ENCODE measurements around the gene C1orf74.

The C1orf74 gene

DNA sequence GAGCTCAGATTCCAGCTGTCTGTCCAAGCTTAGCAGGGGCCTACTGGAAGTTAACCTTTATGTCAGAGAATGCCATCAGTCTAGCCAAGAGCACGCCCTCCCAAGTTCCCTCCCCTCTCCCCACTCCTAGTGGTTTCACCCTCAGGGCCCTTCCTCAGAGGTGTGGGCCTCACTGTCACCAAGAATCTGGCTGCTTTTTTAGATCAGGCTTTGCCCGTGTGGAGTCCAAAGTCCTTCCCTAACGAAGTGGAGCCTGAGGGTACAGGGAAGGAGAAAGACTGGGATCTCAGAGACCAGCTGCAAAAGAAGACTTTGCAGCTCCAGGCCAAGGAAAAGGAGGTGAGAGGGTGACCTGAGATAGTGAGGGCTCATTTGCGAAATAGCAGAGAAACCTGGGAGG lies 4.1 kb downstream of the C1orf74 start:
- Histone ChIP-seq H3K27me3 (ENCODE audit: control insufficient read depth, insufficient read depth, low read length) (no peaks in the 10 kb centered on the region), H3K4me3 (ENCODE audit: low read length) (no peak overlapping the region), H3K36me3 (ENCODE audit: control insufficient read depth, insufficient read depth, low read length) (no peaks in the 10 kb centered on the region), H3K9ac (ENCODE audit: low read length) (no peak overlapping the region), H3K4me1 (ENCODE audit: control insufficient read depth, insufficient read depth, low read length) (peaks cover 21% of the 10 kb centered on the region), H3K9me3 (ENCODE audit: control insufficient read depth, low read length) (no peaks in the 10 kb centered on the region)

DNA sequence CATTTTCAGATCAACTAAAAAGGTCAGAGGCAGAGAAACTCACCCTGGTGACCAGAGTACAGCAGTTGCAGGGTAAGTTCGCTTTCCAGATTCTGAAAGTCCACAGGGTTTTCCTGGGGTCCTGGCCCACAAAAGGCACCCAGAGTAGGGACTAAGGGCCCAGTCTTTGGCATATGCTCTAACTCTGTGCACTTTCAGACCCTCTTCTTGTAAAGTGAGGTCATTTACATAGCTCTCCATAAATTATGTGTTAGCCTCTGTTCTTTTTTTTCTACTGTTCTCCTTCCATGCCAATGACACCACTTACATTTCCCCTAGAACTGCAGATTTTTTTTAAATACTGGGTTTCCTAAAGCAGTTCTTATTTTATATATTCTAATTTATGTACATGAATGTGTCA lies 6.3 kb downstream of the C1orf74 start:
- no peak overlapping the region for H3K9ac ChIP-seq (ENCODE audit: low read length)
- H3K36me3 ChIP-seq (ENCODE audit: control insufficient read depth, insufficient read depth, low read length) = no peaks in the 10 kb centered on the region
- peaks cover 7% of the 10 kb centered on the region for H3K4me1 ChIP-seq (ENCODE audit: control insufficient read depth, insufficient read depth, low read length)

DNA sequence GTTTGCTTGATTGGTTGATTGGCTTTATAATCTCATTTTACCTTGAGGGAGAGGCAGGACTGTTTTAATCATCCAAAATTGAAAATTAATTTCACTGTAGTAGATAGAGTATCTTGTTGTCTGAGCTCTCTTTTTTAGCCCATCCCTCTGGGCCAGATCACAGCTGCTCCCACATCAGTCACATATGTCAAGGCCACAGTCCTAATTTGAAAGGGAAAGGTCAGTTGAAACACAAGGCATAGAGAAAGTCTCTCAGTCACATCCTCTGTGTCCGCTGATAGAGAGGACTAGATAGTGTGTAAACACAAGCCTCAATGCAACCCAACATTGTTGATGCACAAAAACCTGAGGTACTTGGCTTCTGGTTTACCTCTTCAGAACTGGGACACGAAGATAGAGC lies 6.8 kb downstream of the C1orf74 start:
- H3K4me1 ChIP-seq (ENCODE audit: control insufficient read depth, insufficient read depth, low read length) = peaks cover 7% of the 10 kb centered on the region
- H3K9me3 ChIP-seq (ENCODE audit: control insufficient read depth, low read length) = no peaks in the 10 kb centered on the region
- H3K4me3 ChIP-seq (ENCODE audit: low read length) = no peak overlapping the region
- H3K27me3 ChIP-seq (ENCODE audit: control insufficient read depth, insufficient read depth, low read length) = no peaks in the 10 kb centered on the region
- H3K9ac ChIP-seq (ENCODE audit: low read length) = no peak overlapping the region
- H3K36me3 ChIP-seq (ENCODE audit: control insufficient read depth, insufficient read depth, low read length) = no peaks in the 10 kb centered on the region

More for the DNA sequence above, 6.3 kb downstream of the C1orf74 start:
- Histone ChIP-seq H3K9me3 (ENCODE audit: control insufficient read depth, low read length) (no peaks in the 10 kb centered on the region), H3K4me3 (ENCODE audit: low read length) (no peak overlapping the region), H3K27me3 (ENCODE audit: control insufficient read depth, insufficient read depth, low read length) (no peaks in the 10 kb centered on the region)

DNA sequence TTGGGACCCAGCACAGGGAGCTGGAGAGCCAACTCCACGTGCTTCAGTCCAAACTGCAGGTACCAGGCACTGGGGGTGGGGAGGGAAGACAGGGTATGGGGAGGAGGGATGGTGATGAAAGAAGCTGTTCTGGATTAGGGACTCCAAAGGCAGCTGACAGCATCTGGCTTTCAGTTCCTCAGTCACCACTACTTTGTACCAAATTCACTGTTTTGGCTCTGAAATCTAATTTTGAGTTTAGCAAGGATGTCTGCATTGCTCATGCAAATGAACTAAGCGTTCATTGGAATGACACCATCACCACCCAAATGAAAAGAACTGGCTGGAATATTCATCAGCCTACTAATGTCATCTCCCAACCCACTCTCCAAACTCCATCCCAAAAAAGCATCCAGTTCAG lies 8.7 kb downstream of the C1orf74 start:
- no peak overlapping the region for H3K9ac ChIP-seq (ENCODE audit: low read length)
- no peaks in the 10 kb centered on the region for H3K27me3 ChIP-seq (ENCODE audit: control insufficient read depth, insufficient read depth, low read length)

DNA sequence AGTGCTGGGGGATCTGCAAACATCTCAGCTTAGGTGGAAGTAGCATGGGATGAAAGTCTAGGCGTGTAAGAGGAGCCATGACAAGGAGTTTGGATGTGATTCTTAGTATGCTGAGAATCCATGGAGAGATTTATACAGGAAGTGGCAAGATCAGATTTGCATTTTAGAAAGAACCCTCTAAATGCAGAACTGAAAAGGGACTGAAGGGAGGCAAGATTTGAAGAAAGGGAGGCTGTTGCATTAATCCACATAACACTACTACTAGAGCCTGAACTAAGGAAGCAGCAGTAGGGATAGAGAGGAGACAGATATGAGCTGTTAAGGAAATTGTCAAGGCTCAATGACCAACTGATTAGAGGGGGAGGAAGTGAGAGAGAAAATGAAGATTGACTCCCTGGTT lies 9.8 kb downstream of the C1orf74 start:
- Histone ChIP-seq H3K4me1 (ENCODE audit: control insufficient read depth, insufficient read depth, low read length) (peaks cover 1% of the 10 kb centered on the region), H3K36me3 (ENCODE audit: control insufficient read depth, insufficient read depth, low read length) (no peaks in the 10 kb centered on the region), H3K9me3 (ENCODE audit: control insufficient read depth, low read length) (no peaks in the 10 kb centered on the region), H3K9ac (ENCODE audit: low read length) (no peak overlapping the region), H3K4me3 (ENCODE audit: low read length) (no peak overlapping the region), H3K27me3 (ENCODE audit: control insufficient read depth, insufficient read depth, low read length) (no peaks in the 10 kb centered on the region)

More for the DNA sequence above, 8.7 kb downstream of the C1orf74 start:
- Histone ChIP-seq H3K4me1 (ENCODE audit: control insufficient read depth, insufficient read depth, low read length) (peaks cover 7% of the 10 kb centered on the region), H3K36me3 (ENCODE audit: control insufficient read depth, insufficient read depth, low read length) (no peaks in the 10 kb centered on the region), H3K9me3 (ENCODE audit: control insufficient read depth, low read length) (no peaks in the 10 kb centered on the region), H3K4me3 (ENCODE audit: low read length) (no peak overlapping the region)

DNA sequence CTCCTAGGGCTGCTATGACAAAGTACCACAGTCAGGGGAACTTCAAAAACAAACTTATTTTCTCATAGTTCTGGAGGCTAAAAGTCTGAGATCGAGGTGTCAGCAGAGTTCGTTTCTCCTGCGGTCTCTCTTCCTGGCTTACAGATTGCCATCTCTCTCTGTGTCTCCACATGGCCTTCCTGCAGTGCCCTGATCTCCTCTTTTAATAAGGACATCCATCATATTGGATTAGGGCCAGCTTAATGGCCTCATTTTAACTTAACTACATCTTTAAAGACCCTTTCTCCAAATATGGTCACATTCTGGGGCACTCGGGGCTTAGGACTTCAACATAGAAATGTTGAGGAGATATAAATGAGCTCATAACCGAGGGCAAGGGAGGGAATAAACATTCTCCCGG lies 12.2 kb downstream of the C1orf74 start:
- no peaks in the 10 kb centered on the region for H3K36me3 ChIP-seq (ENCODE audit: control insufficient read depth, insufficient read depth, low read length)
- no peak overlapping the region for H3K4me3 ChIP-seq (ENCODE audit: low read length)
- H3K9me3 ChIP-seq (ENCODE audit: control insufficient read depth, low read length) = no peaks in the 10 kb centered on the region
- no peaks in the 10 kb centered on the region for H3K27me3 ChIP-seq (ENCODE audit: control insufficient read depth, insufficient read depth, low read length)
- H3K4me1 ChIP-seq (ENCODE audit: control insufficient read depth, insufficient read depth, low read length) = peaks cover 9% of the 10 kb centered on the region
- H3K9ac ChIP-seq (ENCODE audit: low read length) = no peak overlapping the region

DNA sequence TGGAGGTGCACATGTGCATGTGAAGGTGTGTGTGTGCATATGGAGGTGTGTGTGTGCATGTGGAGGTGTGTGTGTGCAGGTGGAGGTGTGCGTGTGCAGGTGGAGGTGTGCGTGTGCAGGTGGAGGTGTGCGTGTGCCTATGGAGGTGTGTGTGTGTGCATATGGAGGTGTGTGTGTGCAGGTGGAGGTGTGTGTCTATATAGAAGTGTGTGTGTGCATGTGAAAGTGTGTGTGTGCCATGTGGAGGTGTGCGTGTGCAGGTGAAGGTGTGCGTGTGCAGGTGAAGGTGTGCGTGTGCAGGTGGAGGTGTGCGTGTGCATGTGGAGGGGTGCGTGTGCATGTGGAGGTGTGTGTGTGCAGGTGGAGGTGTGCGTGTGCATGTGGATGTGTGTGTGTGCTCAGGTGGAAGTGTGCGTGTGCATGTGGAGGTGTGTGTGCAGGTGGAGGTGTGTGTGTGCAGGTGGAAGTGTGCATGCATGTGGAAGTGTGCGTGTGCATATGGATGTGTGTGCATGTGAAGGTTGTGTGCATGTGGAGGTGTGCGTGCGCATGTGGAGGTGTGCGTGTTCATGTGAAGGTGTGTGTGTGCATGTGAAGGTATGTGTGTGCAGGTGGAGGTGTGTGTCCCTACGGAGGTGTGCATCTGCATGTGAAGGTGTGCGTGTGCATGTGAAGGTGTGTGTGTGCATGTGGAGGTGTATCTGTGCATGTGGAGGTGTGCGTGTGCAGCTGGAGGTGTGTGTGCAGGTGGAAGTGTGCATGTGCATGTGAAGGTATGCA lies 13.5 kb downstream of the C1orf74 start:
- Histone ChIP-seq H3K9me3 (ENCODE audit: control insufficient read depth, low read length) (no peaks in the 10 kb centered on the region), H3K4me1 (ENCODE audit: control insufficient read depth, insufficient read depth, low read length) (peaks cover 9% of the 10 kb centered on the region), H3K9ac (ENCODE audit: low read length) (no peak overlapping the region), H3K36me3 (ENCODE audit: control insufficient read depth, insufficient read depth, low read length) (no peaks in the 10 kb centered on the region), H3K4me3 (ENCODE audit: low read length) (no peak overlapping the region), H3K27me3 (ENCODE audit: control insufficient read depth, insufficient read depth, low read length) (no peaks in the 10 kb centered on the region)

DNA sequence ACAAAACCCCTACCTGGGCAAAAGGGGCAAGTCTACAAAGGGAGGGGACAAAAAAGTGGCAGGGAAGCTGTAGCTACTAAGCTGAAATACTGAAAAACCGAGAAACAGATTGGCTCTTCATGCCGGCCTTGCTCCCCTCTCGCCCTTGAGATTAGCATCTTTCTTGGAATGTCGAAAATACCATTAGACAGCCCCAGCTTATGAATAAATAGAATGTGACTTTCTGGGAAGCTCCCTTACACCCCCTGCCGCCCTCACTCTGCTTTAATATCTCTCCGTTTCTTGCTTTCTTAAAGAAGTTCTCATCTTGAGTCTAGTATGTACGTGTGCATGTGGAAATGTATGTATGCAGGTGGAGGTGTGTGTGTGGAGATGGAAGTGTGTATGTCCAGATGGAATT lies 14.4 kb downstream of the C1orf74 start:
- H3K4me1 ChIP-seq (ENCODE audit: control insufficient read depth, insufficient read depth, low read length) = peaks cover 9% of the 10 kb centered on the region
- H3K9ac ChIP-seq (ENCODE audit: low read length) = no peak overlapping the region

DNA sequence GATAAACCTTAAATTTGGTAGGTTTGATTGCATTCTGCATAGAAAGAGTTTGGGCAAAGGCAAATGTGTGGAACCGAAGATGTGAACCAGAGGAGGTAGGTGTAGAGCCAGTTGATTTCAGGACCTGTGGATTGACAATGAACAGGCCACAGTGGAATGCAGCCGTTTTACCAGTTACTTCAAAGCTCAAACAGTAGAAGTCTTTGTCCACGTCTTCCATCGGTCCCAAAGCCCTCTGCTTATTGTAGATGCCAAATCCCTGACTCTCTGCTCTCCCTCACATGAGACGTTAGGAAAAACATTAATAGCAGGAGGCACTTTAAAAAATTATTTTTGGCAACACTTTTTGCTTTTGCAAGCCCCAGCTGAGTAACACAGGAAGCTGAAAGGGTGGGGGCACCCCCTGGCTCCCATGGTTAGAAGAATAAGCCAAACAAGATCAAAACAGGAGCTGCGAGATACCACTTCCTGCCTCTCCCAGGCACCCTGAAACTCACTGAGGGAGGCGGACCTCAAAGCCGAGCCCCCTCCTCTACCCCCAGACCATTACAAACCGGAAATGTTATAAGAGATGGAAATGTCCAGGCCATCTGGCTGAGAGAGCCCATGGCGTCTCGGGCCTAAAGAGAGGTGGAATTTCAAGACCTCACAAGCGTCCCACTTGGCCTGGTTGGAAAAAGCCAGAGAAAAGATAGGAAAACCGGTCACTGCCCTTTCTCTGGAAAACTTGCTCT lies 15.0 kb downstream of the C1orf74 start:
- Histone ChIP-seq H3K4me1 (ENCODE audit: control insufficient read depth, insufficient read depth, low read length) (peaks cover 9% of the 10 kb centered on the region), H3K36me3 (ENCODE audit: control insufficient read depth, insufficient read depth, low read length) (no peaks in the 10 kb centered on the region), H3K27me3 (ENCODE audit: control insufficient read depth, insufficient read depth, low read length) (no peaks in the 10 kb centered on the region), H3K9ac (ENCODE audit: low read length) (no peak overlapping the region), H3K9me3 (ENCODE audit: control insufficient read depth, low read length) (no peaks in the 10 kb centered on the region), H3K4me3 (ENCODE audit: low read length) (no peak overlapping the region)

More for the DNA sequence above, 14.4 kb downstream of the C1orf74 start:
- Histone ChIP-seq H3K9me3 (ENCODE audit: control insufficient read depth, low read length) (no peaks in the 10 kb centered on the region), H3K36me3 (ENCODE audit: control insufficient read depth, insufficient read depth, low read length) (no peaks in the 10 kb centered on the region), H3K27me3 (ENCODE audit: control insufficient read depth, insufficient read depth, low read length) (no peaks in the 10 kb centered on the region), H3K4me3 (ENCODE audit: low read length) (no peak overlapping the region)

DNA sequence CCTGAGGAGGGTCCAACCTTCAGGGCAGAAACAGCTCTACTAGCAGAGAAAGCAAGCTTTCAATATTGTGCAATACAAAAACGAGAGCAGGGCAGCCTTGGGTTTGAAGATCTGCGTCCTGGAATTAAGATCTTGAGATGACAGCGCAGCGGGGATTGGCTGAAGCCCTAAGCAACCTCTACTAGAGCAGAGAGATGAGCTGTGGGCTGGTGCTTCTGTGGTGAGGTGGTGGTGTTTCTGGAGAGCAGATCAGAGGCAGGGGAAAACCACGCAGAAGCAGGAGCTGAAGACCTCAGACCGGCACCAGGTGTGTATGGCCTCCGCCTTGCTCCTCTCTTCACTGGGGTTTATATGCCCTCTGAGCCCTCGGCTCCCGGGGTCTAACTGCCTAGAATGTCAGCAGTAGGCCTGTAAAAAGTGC lies 16.0 kb downstream of the C1orf74 start:
- H3K4me1 ChIP-seq (ENCODE audit: control insufficient read depth, insufficient read depth, low read length) = peaks cover 9% of the 10 kb centered on the region

DNA sequence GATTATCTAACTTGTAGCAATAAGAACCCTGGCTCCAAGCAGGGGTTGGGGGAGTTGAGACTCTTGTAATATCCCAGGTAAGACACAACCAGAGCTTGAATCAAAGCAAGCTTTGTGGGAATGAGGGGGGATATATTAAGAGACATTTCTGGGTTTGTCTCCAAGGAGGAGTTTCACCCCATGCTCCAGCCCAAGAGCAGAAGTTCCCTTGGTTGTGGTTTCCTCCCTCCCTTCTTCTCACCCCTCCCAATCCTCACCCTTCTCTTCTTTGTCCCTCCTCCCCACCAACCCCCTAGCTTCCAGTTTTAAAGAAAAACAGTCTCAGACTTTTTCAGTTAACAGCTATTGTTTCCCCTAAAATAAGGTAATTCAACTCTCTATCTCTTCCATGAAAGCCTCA lies 16.7 kb downstream of the C1orf74 start:
- Histone ChIP-seq H3K4me1 (ENCODE audit: control insufficient read depth, insufficient read depth, low read length) (peaks cover 9% of the 10 kb centered on the region), H3K27me3 (ENCODE audit: control insufficient read depth, insufficient read depth, low read length) (no peaks in the 10 kb centered on the region), H3K36me3 (ENCODE audit: control insufficient read depth, insufficient read depth, low read length) (no peaks in the 10 kb centered on the region), H3K9me3 (ENCODE audit: control insufficient read depth, low read length) (no peaks in the 10 kb centered on the region), H3K9ac (ENCODE audit: low read length) (no peak overlapping the region), H3K4me3 (ENCODE audit: low read length) (no peak overlapping the region)

More for the DNA sequence above, 16.0 kb downstream of the C1orf74 start:
- no peaks in the 10 kb centered on the region for H3K9me3 ChIP-seq (ENCODE audit: control insufficient read depth, low read length)
- H3K27me3 ChIP-seq (ENCODE audit: control insufficient read depth, insufficient read depth, low read length) = no peaks in the 10 kb centered on the region
- no peaks in the 10 kb centered on the region for H3K36me3 ChIP-seq (ENCODE audit: control insufficient read depth, insufficient read depth, low read length)
- H3K9ac ChIP-seq (ENCODE audit: low read length) = no peak overlapping the region
- no peak overlapping the region for H3K4me3 ChIP-seq (ENCODE audit: low read length)

DNA sequence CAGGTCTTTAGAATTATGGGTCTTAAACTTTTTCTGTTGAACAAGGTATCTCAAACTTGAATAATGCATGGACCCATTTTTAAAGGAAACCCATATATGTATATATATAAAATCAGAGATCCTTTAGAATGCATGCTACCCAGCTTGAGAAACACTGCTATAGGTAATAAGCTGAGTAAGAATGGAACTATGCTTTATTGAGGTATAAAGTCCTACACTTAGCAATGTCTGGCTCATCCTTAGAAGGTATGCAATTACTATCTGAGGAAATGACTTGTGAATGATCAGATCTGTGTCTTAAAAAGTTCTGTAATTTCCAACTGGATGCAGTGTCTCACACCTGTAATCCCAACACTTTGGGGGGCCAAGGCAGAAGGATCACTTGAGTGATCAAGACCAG lies 17.3 kb downstream of the C1orf74 start:
- Histone ChIP-seq H3K27me3 (ENCODE audit: control insufficient read depth, insufficient read depth, low read length) (no peaks in the 10 kb centered on the region), H3K9ac (ENCODE audit: low read length) (no peak overlapping the region), H3K36me3 (ENCODE audit: control insufficient read depth, insufficient read depth, low read length) (no peaks in the 10 kb centered on the region), H3K4me3 (ENCODE audit: low read length) (no peak overlapping the region), H3K9me3 (ENCODE audit: control insufficient read depth, low read length) (no peaks in the 10 kb centered on the region), H3K4me1 (ENCODE audit: control insufficient read depth, insufficient read depth, low read length) (peaks cover 9% of the 10 kb centered on the region)
